ENCODE measurements around the gene DUOX2.

DNA sequence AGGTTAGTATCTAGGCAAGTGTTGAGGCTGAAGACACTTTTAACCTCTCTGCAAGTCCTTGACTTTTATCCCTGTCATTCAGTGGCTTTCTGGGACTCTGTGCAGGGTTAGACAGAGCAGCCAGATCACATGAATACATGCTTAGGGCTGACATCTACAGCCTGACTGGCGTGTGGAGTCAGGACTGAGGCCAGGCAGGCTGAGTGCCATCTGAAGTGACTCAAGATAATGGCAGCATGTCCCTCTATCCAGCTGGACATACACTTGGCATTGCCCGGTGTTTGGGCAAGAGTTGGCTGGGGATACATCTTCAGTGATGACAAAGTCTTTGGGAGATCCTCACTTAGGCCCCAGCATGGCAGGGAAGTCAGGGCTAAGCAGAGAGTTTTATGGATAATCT lies 22.4 kb downstream of the DUOX2 start:
- TF ChIP-seq, protein P1, sequence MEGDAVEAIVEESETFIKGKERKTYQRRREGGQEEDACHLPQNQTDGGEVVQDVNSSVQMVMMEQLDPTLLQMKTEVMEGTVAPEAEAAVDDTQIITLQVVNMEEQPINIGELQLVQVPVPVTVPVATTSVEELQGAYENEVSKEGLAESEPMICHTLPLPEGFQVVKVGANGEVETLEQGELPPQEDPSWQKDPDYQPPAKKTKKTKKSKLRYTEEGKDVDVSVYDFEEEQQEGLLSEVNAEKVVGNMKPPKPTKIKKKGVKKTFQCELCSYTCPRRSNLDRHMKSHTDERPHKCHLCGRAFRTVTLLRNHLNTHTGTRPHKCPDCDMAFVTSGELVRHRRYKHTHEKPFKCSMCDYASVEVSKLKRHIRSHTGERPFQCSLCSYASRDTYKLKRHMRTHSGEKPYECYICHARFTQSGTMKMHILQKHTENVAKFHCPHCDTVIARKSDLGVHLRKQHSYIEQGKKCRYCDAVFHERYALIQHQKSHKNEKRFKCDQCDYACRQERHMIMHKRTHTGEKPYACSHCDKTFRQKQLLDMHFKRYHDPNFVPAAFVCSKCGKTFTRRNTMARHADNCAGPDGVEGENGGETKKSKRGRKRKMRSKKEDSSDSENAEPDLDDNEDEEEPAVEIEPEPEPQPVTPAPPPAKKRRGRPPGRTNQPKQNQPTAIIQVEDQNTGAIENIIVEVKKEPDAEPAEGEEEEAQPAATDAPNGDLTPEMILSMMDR (conservative IDR thresholded peaks at IDR 0.05; ENCODE audit: low read depth, low read length): no peak
- TF ChIP-seq EZH2 (IDR thresholded peaks at IDR 0.05; ENCODE audit: borderline replicate concordance, low read depth, low read length, poor library complexity, severe bottlenecking): no peak
